Fibroblast of villous mesenchyme (primary cell): Measurements from ENCODE around the gene MAGEE1. TPM values are rescaled to one million over a fixed set of nuclear protein-coding genes. Genes with fewer than 3 reads are reported as not detected.

Source experiments
- DNase-seq: peaks from one replicate; pipeline ENCODE4 v3.0.0-alpha.2; 2010; ENCODE audit warnings: low read depth
- H3K4me3 ChIP-seq: 2 replicates; pipeline ENCODE4 v1.5.1; 2011; ENCODE audit warnings: low read depth, mild to moderate bottlenecking, low read length
- CTCF ChIP-seq: IDR thresholded peaks from 2 replicates; pipeline ENCODE4 v1.5.1; 2012; ENCODE audit warnings: low read depth, mild to moderate bottlenecking, low read length; ENCODE audit not compliant: insufficient read depth
- total RNA-seq: library from RNA; depleted of rRNA; stranded (reverse); fragments of >200 nt; gene quantifications from 2 replicates; pipeline ENCODE4 v1.2.3, GENCODE V29; 2012

MAGEE1 gene
- total RNA-seq, 1 donor = 1.7 TPM

GRCh38 chrX:76434103-76434741 is 6.7 kb downstream of the MAGEE1 start:
- TF ChIP-seq CTCF = no peak
- H3K4me3 ChIP-seq = no peak overlapping the region
- DNase-seq = no peak

GRCh38 chrX:76439188-76439587 is 11.7 kb downstream of the MAGEE1 start:
- no peak overlapping the region for H3K4me3 ChIP-seq
- no peak for DNase-seq
- TF ChIP-seq CTCF = no peak

- no peak for TF ChIP-seq CTCF
- no peak overlapping the region for H3K4me3 ChIP-seq
- DNase-seq = no peak
These were observed 26.4 kb downstream of the MAGEE1 start for GRCh38 chrX:76453737-76454406.

- no peak overlapping the region for H3K4me3 ChIP-seq
- peak; percentile 2 for DNase-seq
- TF ChIP-seq CTCF = peak; percentile 57
These were observed 27.0 kb downstream of the MAGEE1 start for GRCh38 chrX:76454456-76454927.

GRCh38 chrX:76477353-76477752 is 49.8 kb downstream of the MAGEE1 start:
- no peak for TF ChIP-seq CTCF
- no peak overlapping the region for H3K4me3 ChIP-seq
- DNase-seq = no peak
